ENCODE data around the gene ZNF182. TPM values are rescaled to one million over a fixed set of nuclear protein-coding genes. Genes with fewer than 3 reads are reported as not detected.
"Not testable (repeated sequence)": the region's sequence is repeated elsewhere in the genome, so short reads cannot be mapped to it uniquely, and the experiment has no call there.

Gene ZNF182
- total RNA-seq, result 6.5 and 6.7 TPM in 2 replicates

DNA sequence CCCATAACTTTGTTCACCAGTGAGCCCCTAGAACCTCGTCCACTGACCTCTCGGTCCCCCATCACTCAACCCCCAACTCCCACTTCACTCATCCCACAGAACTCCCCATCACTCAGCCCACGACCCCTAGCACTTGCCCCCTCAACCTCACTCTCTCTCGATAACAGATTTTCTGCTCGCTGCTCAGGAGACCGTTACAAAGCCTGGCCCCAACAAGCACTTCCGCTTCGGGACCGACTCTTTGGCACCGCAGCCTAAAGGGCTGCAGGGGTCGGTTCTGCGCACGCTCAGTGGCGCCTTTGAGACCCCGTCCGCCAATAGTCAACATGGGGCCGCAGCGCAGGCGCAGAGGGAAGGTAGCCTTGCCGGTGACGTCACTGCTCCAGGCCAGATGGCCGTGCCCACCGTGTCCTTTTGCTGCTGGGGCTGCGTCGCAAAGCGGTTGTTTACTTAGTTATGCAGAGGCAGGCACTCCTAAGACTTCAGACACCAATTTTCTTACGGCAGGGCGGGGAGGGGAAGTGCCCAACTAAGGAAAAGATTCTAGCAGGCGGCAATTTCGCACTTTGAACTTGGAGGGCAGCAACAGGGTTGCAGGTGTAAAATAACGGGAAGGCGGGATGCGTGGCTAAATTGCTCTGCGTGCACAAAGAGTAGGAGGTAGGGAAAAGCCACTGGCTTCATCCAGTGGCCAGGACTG lies at the start of gene ZNF182:
ZNF182 (minus strand) TSS at position 232 of the 700 bp plus-strand sequence. CDS start 1,380 bp downstream, outside the sequence.
- intact Hi-C loops (cut with micrococcal nuclease), result loop anchor here (5.0 kb wide), 5 partner anchors 167 to 1557 kb away; partner anchors contain the start of genes ARAF, RP2, UXT and ZNF81

DNA sequence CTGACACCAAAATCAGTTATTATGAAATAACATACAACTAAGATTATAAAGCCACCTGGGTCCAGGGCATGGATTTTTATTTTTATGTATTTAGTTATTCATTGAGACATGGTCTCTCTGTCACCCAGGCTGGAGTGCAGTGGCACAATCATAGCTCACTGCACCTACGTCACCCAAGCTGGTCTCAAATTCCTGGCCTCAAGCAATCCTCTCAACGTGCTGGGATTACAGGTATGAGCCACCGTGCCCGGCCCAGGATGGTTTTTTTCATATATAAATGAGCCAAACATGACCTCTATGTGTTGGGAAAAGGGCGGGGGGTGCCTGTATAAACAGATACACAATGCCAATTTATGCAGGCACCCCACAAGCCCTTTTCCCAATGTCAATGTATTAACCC lies 43.1 kb upstream of the ZNF182 start:
- intact Hi-C loops (cut with micrococcal nuclease), result no loop called here

DNA sequence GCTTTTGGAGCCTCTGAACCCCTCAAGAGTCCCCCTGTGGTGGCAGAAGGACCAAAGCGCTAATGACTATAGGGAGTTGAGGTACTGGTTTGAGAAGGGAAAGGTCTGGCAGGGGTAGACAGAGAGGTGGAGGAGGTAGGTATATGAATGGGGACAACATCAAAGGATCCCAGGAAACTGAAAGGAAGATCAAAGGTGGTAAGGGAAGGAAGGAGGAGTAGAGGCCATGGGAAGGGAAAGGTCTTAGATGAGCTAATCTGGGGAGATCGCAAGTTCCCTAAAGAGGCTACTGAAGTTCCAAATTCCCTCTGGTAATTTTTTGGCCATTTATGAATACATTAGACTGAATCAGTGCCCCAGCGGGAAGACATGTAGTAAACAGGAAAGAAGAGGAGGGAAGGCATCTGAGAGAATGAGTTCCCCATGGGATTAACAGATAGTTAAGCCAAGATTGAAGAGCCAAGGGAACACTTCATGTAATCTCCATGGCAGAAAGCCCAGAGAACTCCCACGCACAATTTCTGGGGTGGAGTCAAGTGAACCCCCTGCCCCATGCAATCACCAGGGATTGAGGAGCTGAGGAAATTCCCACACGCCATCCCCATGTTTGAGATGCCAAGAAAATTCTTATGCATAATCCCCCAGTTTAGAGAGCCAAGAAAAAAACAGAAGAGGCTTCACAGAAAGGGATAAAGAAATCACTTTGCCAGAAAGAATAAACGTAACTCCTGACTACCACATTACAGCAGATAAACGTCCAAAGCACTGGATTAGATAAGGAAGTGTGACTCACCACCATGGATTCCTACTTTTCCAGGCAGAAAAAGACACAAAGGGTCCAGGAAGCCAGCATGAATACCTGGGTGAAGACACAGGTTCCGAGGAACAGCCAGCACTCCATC lies 41.9 kb upstream of the ZNF182 start:
- intact Hi-C loops (cut with micrococcal nuclease), result no loop called here

DNA sequence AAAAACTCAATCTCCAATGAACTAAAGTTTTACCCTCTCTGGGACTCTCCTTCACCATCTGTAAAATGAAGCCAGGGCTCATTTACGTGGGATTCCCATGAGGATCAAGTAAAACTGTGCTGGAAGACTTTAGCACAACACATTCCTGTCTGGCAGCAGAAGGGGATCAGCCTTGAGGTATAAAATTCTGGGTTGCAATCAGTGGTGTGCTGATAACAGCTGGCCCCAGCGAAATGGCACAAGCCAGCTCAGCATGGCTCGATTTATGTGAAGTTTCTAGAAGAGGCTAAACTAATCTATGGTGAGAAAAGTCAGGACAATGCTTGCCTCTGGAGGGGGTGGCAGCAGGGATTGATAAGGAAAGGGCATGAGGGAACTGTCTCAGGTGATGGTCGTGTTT lies 39.3 kb upstream of the ZNF182 start:
- intact Hi-C loops (cut with micrococcal nuclease), result no loop called here

DNA sequence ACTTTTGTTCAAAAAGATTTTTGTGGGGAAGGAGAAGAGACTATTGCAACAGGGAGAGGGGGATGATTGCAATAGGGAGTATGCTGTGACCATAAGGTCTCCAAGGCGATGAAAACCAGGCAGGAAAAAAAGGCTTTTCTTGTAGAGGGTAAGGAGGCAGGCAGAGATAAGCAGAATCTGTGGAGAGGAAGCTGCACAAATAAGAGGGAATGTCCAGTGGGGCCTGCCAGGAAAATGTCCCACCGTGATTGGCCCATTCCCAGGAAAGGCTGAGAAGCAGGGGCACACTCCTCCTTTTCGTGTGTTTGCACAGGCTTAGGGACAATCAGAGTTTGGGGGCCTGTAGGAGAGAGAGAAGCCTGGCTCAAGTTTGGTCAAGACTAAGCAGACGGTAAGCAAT lies 32.1 kb upstream of the ZNF182 start:
- intact Hi-C loops (cut with micrococcal nuclease), result no loop called here

DNA sequence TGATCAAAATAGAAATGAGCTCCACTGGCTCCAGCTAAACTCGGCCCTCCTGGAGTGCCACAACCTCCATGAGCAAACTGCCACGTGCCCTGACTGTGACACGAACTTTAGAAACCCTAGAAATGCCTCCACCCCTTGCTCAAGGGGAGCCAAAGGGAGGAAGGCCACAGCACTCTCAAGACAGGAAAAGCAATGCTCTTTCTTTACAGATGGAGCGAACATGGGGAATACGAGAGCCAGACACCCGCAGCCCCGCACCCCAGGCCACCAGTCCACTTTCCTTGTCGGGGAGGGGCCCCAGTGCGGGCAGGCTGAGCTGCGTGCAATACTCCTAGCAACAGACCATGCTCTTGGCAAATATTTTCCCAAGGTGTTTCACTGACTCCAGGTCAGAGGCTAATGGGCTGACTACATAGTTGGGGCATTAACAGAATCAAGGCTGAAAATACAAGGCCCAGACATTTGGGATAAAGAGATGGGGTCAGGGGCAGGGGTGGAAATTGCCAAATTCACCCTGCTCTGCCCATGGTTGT lies 26.9 kb upstream of the ZNF182 start:
- intact Hi-C loops (cut with micrococcal nuclease), result not testable (repeated sequence)

DNA sequence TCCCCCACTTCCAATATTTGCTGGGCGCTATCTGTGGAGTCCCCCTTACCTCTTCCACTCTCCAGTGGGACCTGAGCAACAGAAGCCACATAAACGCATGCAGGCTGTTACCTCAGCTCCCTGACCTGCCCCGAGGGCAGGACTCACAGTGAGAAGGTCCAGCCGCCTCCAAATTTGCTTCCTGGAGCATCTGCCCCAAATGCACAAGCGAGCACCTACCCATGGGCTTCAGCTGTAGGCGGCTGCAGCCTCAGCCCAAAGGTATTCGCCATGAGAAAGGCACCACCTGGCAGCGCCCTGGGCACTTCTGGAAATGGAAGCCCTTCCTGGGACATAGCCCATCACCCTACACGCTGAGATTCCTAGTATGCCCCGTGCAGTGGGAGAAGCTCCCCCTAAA lies 26.4 kb upstream of the ZNF182 start:
- intact Hi-C loops (cut with micrococcal nuclease), result no loop called here

DNA sequence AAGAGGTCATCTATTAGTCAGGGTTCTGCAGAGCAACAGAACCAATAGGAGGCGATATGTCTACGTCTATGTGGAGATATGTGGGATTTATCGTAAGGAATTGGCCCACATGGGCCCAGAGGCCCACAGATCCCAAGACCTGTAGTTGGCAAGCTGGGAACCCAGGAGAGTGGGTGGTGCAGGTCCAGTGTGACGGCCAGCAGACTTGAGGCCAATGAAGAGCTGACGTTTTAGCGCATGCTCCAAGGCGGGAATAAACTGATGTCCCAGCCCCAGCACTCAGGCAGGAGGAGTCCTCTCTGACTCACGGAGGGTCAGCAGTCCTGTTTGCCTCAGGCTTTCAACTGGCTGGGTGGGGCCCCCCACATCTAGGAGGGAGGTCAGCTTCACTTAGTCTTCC lies 24.3 kb upstream of the ZNF182 start:
- intact Hi-C loops (cut with micrococcal nuclease), result no loop called here

DNA sequence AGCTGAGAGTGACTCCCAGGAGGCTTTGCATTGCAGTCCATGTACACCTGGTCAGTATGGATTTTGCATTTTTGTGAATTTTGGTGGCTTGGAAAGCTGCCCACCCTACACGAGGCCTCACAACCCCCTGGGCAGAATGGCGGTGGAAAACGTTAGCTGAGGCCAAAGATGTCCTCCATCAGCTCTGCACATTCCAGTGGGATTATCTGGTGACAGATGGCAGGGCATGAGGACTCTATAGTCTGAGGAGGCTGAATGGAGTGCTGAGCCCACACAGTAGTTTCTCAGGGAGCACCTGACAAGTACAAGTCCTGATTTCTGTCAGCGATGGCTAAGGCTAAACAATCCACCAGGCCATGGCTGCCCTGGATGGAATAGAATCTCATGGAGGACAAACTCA lies 23.8 kb upstream of the ZNF182 start:
- intact Hi-C loops (cut with micrococcal nuclease), result loop anchor here (2.0 kb wide), 4 partner anchors 43 to 643 kb away; partner anchors contain the start of genes ELK1, UXT and ZNF630

DNA sequence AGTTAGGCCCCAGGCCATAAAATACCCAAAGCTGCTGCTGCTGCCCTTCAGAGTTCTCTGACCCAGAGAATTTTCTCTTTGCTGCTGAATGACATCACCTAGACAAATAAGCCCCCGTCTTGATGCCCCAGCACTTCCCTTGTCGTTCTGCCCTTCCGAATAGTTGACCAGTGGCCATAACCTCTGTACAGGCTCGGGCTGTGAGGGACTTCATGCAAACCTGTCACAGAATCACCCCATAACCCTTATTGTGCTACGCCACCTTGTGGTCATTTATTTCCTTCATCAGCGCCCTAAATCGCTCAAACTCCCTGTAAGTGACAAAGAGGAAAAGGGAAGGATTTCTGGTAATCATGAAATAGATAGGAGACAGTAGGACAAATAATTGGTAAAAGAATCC lies 21.8 kb upstream of the ZNF182 start:
- intact Hi-C loops (cut with micrococcal nuclease), result no loop called here

DNA sequence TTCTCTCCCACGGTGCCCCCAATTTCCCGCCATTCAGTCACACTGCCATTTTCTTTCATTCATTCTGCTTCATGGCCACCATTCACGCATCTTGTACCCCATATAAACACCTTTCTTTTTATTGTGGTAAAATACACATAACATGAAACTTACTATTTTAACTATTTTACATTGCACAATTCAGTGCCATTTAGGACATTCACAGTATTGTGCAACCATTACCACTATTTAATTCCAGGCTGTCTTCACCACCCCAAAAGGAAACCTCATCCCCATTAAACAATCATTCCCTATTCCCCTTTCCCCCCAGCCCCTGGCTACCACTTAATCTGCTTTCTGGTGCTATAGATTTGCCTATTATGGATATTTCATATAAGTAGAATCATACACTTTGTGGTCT lies 18.9 kb upstream of the ZNF182 start:
- intact Hi-C loops (cut with micrococcal nuclease), result no loop called here

DNA sequence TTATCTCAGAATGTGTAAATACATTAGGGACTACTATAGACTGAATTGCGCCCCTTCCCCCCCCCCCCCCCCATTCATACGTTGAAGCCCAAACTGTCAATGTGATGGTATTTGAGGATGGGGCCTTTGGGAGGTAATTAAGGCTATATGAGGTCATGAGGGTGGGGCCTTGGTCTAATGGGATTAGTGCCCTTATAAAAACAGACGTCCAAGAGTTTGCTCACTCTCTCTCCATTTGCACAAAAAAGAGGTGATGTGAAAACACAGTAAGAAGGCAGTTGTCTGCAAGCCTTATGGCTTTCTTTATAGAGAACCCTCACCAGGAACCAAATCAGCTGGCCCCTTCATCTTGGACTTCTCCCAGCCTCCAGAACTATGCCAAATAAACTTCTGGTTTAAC lies 18.3 kb upstream of the ZNF182 start:
- intact Hi-C loops (cut with micrococcal nuclease), result no loop called here

DNA sequence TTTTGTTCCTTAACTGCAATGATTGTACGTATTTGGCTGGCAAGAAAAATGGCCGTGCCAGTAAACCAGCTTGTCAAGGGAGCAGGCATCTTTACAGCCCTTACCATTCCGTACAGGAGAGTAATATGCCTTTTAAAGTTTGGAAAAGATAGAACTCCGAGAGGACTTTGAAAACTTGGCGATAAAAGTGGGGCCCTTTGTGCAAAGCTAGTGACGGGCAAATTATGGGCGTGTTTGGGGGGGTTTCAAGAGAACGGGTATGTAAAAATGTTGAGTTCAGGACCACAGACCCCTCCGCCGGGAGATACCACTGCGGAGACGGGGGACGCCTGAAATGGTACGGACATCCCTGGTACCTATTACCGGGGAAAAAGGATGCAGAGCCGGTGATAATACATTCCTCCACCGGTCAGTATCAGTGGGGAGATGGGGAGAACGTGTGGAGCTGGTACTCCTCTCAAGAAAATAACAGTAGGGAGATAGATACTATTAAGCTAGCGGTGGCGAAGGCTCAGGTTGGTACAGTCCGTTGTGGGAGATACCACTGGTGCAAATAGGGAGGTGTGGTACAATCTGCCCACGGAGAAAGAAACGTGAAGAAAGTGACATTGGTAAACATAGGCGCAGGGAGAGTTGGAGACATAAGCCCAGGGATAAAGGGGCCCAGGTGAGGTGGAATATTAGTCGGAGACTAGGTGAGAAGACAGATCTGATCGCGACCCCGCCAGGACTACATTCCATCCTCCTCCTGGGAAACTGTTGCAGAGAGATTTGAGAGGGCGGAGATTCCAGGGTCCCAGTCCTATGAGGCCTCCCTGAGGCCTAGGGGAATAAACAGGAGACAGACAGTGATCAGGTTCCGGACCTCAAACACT lies 17.5 kb upstream of the ZNF182 start:
- intact Hi-C loops (cut with micrococcal nuclease), result loop anchor here (1.0 kb wide), 1 partner anchor 460 kb away; the partner anchor contains the start of gene ARAF

DNA sequence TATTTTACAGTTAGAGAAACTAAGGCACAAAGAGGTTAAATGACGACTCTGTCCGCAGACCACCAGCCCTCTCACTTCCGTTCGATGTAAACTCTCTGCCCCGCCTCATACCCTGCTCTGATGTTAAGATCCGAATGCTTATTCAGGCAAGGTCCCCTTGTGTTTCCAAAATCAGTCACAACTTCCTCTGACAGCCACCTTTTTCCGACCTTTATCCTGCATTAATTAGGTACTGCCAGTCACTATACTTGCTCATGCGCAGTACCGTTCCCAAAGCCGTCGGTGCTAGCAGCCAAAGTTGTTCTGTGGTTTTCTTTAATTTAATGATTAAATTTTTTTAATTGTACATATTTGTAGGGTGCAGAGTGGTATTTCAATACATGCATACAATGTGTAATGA lies 16.7 kb upstream of the ZNF182 start:
- intact Hi-C loops (cut with micrococcal nuclease), result not testable (repeated sequence)

DNA sequence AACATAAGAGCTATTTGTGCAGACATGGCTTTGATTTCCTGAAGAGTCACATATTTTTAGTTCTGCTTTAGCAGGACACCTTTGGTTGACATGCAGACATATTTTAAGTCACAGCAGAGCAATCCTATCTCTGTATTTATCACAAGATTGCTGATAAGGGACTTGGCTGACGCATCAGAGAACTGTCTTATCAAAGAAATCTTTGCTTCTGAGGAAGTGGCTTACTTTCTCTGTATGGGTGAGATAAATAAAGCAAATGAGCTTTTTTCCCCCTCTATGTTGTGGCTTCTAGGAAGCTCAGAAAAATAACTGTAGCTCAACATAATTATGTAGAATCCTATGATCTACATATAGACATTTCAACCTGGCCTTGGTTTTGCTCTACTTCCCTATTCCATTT lies 16.1 kb upstream of the ZNF182 start:
- intact Hi-C loops (cut with micrococcal nuclease), result not testable (repeated sequence)

DNA sequence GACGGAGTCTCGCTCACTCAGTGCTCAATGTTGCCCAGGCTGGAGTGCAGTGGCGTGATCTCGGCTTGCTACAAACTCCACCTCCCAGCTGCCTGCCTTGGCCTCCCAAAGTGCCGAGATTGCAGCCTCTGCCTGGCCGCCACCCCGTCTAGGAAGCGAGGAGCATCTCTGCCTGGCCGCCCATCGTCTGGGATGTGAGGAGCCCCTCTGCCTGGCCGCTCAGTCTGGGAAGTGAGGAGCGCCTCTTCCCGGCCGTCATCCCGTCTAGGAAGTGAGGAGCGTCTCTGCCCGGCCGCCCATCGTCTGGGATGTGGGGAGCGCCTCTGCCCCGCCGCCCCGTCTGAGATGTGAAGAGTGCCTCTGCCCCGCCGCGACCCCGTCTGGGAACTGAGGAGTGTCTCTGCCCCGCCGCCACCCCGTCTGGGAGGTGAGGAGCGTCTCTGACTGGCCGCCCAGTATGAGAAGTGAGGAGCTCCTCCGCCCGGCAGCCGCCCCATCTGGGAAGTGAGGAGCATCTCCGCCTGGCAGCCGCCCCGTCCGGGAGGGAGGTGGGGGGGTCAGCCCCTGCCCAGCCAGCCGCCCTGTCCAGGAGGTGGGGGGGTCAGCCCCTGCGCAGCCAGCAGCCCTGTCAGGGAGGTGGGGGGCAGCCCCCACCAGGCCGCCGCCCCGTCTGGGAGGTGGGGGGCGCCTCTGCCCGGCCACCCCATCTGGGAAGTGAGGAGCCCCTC lies 13.0 kb upstream of the ZNF182 start:
- intact Hi-C loops (cut with micrococcal nuclease), result not testable (repeated sequence)

DNA sequence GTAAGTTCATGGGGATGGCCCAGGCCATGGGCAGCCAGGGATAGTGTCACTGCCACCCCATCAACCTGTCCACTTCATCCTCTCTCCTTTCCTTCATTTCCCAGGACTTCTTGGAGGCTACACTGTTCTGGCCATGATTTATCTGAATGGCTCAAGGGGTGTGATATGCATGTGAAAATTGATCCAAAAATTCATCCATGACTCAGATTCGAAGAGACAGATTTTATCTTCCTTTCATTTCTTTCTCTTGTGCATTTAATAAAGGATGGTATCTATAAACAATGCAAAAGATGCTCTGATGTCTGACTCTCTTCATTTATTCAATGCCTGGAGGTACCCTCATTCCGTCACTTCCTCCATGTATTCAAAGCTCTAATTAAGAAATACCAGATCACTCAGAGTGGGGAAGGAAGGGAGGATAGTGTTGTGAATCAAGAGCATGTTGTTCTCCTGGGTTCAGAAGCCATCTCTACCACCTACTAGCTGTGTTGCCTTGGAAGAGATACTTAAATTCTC lies 5.7 kb upstream of the ZNF182 start:
- intact Hi-C loops (cut with micrococcal nuclease), result not testable (repeated sequence)

DNA sequence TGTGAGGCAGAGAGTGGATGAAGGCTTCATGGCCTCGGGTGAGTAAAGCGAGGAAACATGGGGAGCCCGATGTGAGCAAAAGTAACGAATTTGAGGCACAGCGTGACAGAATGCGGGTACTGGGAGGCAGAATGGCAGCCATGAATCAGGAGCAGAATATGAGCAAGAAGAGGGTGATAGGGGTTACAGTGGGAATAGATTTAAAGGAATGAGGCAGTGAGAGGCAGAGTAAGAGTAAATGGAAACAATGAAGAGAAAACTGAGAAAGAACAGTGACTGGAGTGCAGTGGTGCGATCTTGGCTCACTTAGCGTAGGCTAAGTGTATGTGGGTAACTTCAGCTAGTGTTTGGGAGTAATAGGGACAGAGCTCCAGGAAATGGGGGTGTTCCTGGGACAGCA lies 2.9 kb upstream of the ZNF182 start, which contains the start of gene SPACA5:
SPACA5 (plus strand) TSS at position 301 of the 400 bp plus-strand sequence. CDS start 815 bp downstream, outside the sequence.
- intact Hi-C loops (cut with micrococcal nuclease), result not testable (repeated sequence)

DNA sequence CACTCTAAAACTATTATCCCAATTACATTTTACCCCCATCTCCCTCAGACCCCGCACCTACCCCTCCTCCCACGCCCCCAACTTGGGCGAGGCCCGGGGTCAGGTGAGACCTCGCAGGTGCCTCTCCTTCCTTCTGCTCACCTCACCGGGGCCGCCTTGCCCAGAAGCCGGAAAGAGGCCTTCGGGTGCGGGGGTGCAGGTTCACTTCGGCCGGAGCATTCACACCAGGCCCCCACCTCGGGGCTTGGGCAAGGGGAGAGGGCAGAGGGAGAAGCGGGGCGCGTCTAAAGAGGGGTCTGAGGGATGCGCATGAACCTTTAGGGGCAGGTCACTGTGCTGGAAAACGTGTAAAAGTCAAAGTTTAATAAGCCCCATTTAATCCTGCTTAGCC lies 427 bp downstream of the ZNF182 start:
- intact Hi-C loops (cut with micrococcal nuclease), result loop anchor here (5.0 kb wide), 5 partner anchors 166 to 1556 kb away; partner anchors contain the start of genes ARAF, RP2, UXT and ZNF81

DNA sequence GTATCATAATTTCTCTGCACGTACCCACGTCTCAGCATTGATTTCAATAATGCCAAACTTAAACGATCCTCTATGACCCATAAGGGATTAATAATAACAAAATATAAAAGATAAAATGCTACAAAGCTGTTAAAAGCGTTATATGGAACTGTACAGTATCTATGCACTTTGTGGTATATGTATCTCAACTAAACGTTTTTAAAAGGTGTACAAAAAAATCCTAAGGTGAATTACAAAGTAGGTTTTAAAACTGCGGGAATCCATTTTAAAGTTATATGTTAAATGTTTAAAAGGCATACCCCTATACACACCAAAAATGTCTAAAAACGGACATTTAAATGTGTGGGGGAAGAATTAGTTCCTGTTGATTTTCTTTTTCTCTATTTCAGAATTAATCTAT lies 860 bp downstream of the ZNF182 start:
- intact Hi-C loops (cut with micrococcal nuclease), result loop anchor here (5.0 kb wide), 5 partner anchors 166 to 1556 kb away; partner anchors contain the start of genes ARAF, RP2, UXT and ZNF81

Data from T-helper 1 cell treated with Interleukin-12 subunit alpha and Interleukin-12 subunit beta and Interleukin-4 antibody, amounts not matched to agents 30 ng/mL and 1 ng/mL, for 36 hours (primary cell).